ENCODE results near the gene NPFFR1.
"Not testable (repeated sequence)": the region's sequence is repeated elsewhere in the genome, so short reads cannot be mapped to it uniquely, and the experiment has no call there.

Gene NPFFR1

GRCh38 chr10:70284542-70285475, 1.0 kb upstream of the NPFFR1 start:
- no peak for DNase-seq

- DNase-seq, result no peak
Observed at GRCh38 chr10:70283071-70283444, 746 bp downstream of the NPFFR1 start.

- DNase-seq, result no peak
Observed at GRCh38 chr10:70281609-70282008, 2.2 kb downstream of the NPFFR1 start.

- no peak for DNase-seq
Observed at GRCh38 chr10:70280099-70280498, 3.7 kb downstream of the NPFFR1 start.

GRCh38 chr10:70277396-70278030, 6.3 kb downstream of the NPFFR1 start:
- no peak for DNase-seq

GRCh38 chr10:70274643-70275042, 9.2 kb downstream of the NPFFR1 start:
- DNase-seq, result peak; percentile 57

- DNase-seq, result peak; percentile 25
Observed at GRCh38 chr10:70272925-70273316, 10.9 kb downstream of the NPFFR1 start.

GRCh38 chr10:70271996-70272924, 11.5 kb downstream of the NPFFR1 start:
- DNase-seq, result no peak

GRCh38 chr10:70270952-70271351, 12.9 kb downstream of the NPFFR1 start:
- DNase-seq, result peak; percentile 67

- no peak for DNase-seq
Observed at GRCh38 chr10:70269741-70270140, 14.1 kb downstream of the NPFFR1 start.

- no peak for DNase-seq
Observed at GRCh38 chr10:70268376-70268775, 15.4 kb downstream of the NPFFR1 start.

GRCh38 chr10:70267161-70267933, 16.5 kb downstream of the NPFFR1 start:
- DNase-seq, result no peak

- no peak for DNase-seq
Observed at GRCh38 chr10:70266701-70267100, 17.1 kb downstream of the NPFFR1 start.

GRCh38 chr10:70266056-70266455, 17.7 kb downstream of the NPFFR1 start:
- DNase-seq, result no peak

- peak; percentile 59 for DNase-seq
Observed at GRCh38 chr10:70265032-70265689, 18.6 kb downstream of the NPFFR1 start.

- no peak for DNase-seq
Observed at GRCh38 chr10:70260734-70261133, 23.1 kb downstream of the NPFFR1 start.

GRCh38 chr10:70260259-70260658, 23.5 kb downstream of the NPFFR1 start:
- no peak for DNase-seq

- no peak for DNase-seq
Observed at GRCh38 chr10:70258216-70258615, 25.6 kb downstream of the NPFFR1 start.

- DNase-seq, result not testable (repeated sequence)
Observed at GRCh38 chr10:70257816-70258215, 26.0 kb downstream of the NPFFR1 start.

GRCh38 chr10:70256463-70256862, 27.3 kb downstream of the NPFFR1 start:
- DNase-seq, result no peak

Measured in RPMI8226 (cell line).